Natural killer cell (primary cell): ENCODE measurements around the gene SNED1. TPM values are rescaled to one million over a fixed set of nuclear protein-coding genes. Genes with fewer than 3 reads are reported as not detected.

ENCODE experiments used
- ATAC-seq, 3 donors: fragments of 150-1000 bp in 2 of 3; fragments of 200-7000 bp in 1 of 3; cut with Tn5 transposase; 1 replicate in 1 of 3; 2 replicates in 2 of 3; pipeline ENCODE4 v1.10.0; 2021; ENCODE audit warnings: mild to moderate bottlenecking in 2 of 3, moderate library complexity in 2 of 3
- DNase-seq, 2 donors: peaks; one replicate each; pipeline versions ENCODE4 v3.0.0 to v3.0.0-alpha.2; 2013 to 2021; ENCODE audit warnings: mixed read lengths in 1 of 2
- H3K27ac ChIP-seq: one replicate; pipeline ENCODE4 v1.5.1; 2013; ENCODE audit warnings: mild to moderate bottlenecking, low read length
- H3K27me3 ChIP-seq: one replicate; pipeline ENCODE4 v1.6.1; 2013; ENCODE audit warnings: low read length; ENCODE audit not compliant: control insufficient read depth, insufficient read depth
- H3K36me3 ChIP-seq: one replicate; pipeline ENCODE4 v1.6.1; 2013; ENCODE audit warnings: low read length; ENCODE audit not compliant: control insufficient read depth, insufficient read depth
- H3K4me1 ChIP-seq: one replicate; pipeline ENCODE4 v1.6.1; 2013; ENCODE audit warnings: low read length; ENCODE audit not compliant: control insufficient read depth, insufficient read depth
- H3K4me3 ChIP-seq: one replicate; pipeline ENCODE4 v1.5.1; 2013; ENCODE audit warnings: low read length
- H3K9me3 ChIP-seq: one replicate; pipeline ENCODE4 v1.6.1; 2013; ENCODE audit warnings: low read length; ENCODE audit not compliant: control insufficient read depth, insufficient read depth
- H3K27ac Mint-ChIP-seq, 2 donors: one replicate each; pipeline ENCODE4 v1.8.0; 2022; ENCODE audit warnings: mild to moderate bottlenecking in 2 of 2, mixed read lengths in 2 of 2, moderate library complexity in 1 of 2
- H3K27me3 Mint-ChIP-seq, 2 donors: one replicate each; pipeline ENCODE4 v1.8.0; 2022; ENCODE audit warnings: low read depth in 2 of 2, mixed read lengths in 2 of 2
- H3K36me3 Mint-ChIP-seq: one replicate; pipeline ENCODE4 v1.8.0; 2022; ENCODE audit warnings: mixed read lengths
- H3K4me1 Mint-ChIP-seq, 2 donors: one replicate each; pipeline ENCODE4 v1.8.0; 2022; ENCODE audit warnings: mixed read lengths in 2 of 2
- H3K4me3 Mint-ChIP-seq: one replicate; pipeline ENCODE4 v1.8.0; 2022; ENCODE audit warnings: mild to moderate bottlenecking, moderate library complexity, mixed read lengths
- H3K9me3 Mint-ChIP-seq, 2 donors: one replicate each; pipeline ENCODE4 v1.8.0; 2022; ENCODE audit warnings: mixed read lengths in 2 of 2
- CTCF ChIP-seq: fragments of 200-600 bp; IDR thresholded peaks from one replicate; pipeline ENCODE4 v1.8.0; 2022; ENCODE audit warnings: antibody characterized with exemption
- WGBS: methylation state at CpG from one replicate; pipeline ENCODE4 v1.1.7; 2013; ENCODE audit warnings: missing lambda C conversion rate; ENCODE audit not compliant: insufficient coverage; 5-methylcytosine and 5-hydroxymethylcytosine counted together
- intact Hi-C: fragments of 100-400 bp; cut with micrococcal nuclease; formaldehyde crosslinking; loops from one replicate; pipeline ENCODE4 v1.14.2; 2022
- total RNA-seq, 4 donors: library from RNA; stranded (reverse); fragments of 120-200 nt in 1 of 4; gene quantifications; one replicate each; pipeline versions ENCODE4 v1.2.3 to v1.2.4, GENCODE V29; 2013 to 2022

Gene SNED1
- total RNA-seq, 3 donors from 2014 or later (not counting 1 experiment from before 2014, with no cell fraction given) = 0.97 to 4.9 (median 2.5) TPM

- Histone ChIP-seq H3K4me3 (no peak overlapping the region), H3K4me1 (peaks cover 21% of the 10 kb centered on the region), H3K27me3 (no peaks in the 10 kb centered on the region), H3K36me3 (no peaks in the 10 kb centered on the region), H3K9me3 (no peaks in the 10 kb centered on the region), H3K27ac (no peak overlapping the region)
- H3K36me3 Mint-ChIP-seq = no peaks in the 10 kb centered on the region
- WGBS = 89% methylated on average over 4 of the region's 4 CpGs
- no peaks in the 10 kb centered on the region for H3K4me1 Mint-ChIP-seq
- no peak for DNase-seq
- no peaks in the 10 kb centered on the region for H3K9me3 Mint-ChIP-seq
- H3K27me3 Mint-ChIP-seq = peaks cover 3 to 20% of the 10 kb centered on the region in 2 donors
- TF ChIP-seq CTCF = no peak
- no peak overlapping the region for H3K4me3 Mint-ChIP-seq
- no peak for ATAC-seq
- intact Hi-C loops = no loop called here
- H3K27ac Mint-ChIP-seq = no peak overlapping the region
Measured at GRCh38 chr2:241039416-241039815, 41.0 kb downstream of the SNED1 start.

- Mint-ChIP-seq H3K36me3 (no peaks in the 10 kb centered on the region), H3K4me3 (no peak overlapping the region), H3K9me3 (no peaks in the 10 kb centered on the region), H3K27me3 (peaks cover 3 to 24% of the 10 kb centered on the region in 2 donors), H3K4me1 (no peaks in the 10 kb centered on the region), H3K27ac (no peak overlapping the region)
- intact Hi-C loops = no loop called here
- Histone ChIP-seq H3K4me3 (no peak overlapping the region), H3K27ac (no peak overlapping the region), H3K36me3 (no peaks in the 10 kb centered on the region), H3K9me3 (no peaks in the 10 kb centered on the region), H3K4me1 (peaks cover 21% of the 10 kb centered on the region), H3K27me3 (no peaks in the 10 kb centered on the region)
- ATAC-seq (no peak), DNase-seq (no peak)
- WGBS = 93% methylated on average over 13 of the region's 13 CpGs
- no peak for TF ChIP-seq CTCF
Measured at GRCh38 chr2:241040081-241040803, 41.8 kb downstream of the SNED1 start.

- Histone ChIP-seq H3K27me3 (no peaks in the 10 kb centered on the region), H3K27ac (peak overlapping the region; percentile 80), H3K4me1 (peaks cover 14% of the 10 kb centered on the region), H3K9me3 (no peaks in the 10 kb centered on the region), H3K4me3 (no peak overlapping the region), H3K36me3 (no peaks in the 10 kb centered on the region)
- WGBS = 31% methylated on average over 5 of the region's 5 CpGs
- Mint-ChIP-seq H3K4me1 (no peaks in the 10 kb centered on the region), H3K27ac (no peak overlapping the region), H3K27me3 (peaks cover 3 to 24% of the 10 kb centered on the region in 2 donors), H3K4me3 (no peak overlapping the region), H3K9me3 (no peaks in the 10 kb centered on the region), H3K36me3 (no peaks in the 10 kb centered on the region)
- no peak for TF ChIP-seq CTCF
- intact Hi-C loops = no loop called here
- ATAC-seq = peak in 2 of 3 donors; percentile 50 to 70
- peak in 1 of 2 donors; percentile 44 for DNase-seq
Measured at GRCh38 chr2:241041589-241042158, 43.3 kb downstream of the SNED1 start.

GRCh38 chr2:241043581-241043980, 45.2 kb downstream of the SNED1 start:
- no peaks in the 10 kb centered on the region for H3K4me1 ChIP-seq
- intact Hi-C loops = no loop called here
- Mint-ChIP-seq H3K27me3 (peaks cover 3 to 24% of the 10 kb centered on the region in 2 donors), H3K27ac (no peak overlapping the region), H3K9me3 (no peaks in the 10 kb centered on the region), H3K4me3 (no peak overlapping the region), H3K4me1 (no peaks in the 10 kb centered on the region), H3K36me3 (no peaks in the 10 kb centered on the region)
- no peak for ATAC-seq
- H3K36me3 ChIP-seq = no peaks in the 10 kb centered on the region
- H3K27me3 ChIP-seq = no peaks in the 10 kb centered on the region
- H3K9me3 ChIP-seq = no peaks in the 10 kb centered on the region
- TF ChIP-seq CTCF = no peak
- DNase-seq = no peak
- H3K4me3 ChIP-seq = no peak overlapping the region
- no peak overlapping the region for H3K27ac ChIP-seq
